ENCODE results near the gene SOWAHA. TPM values are rescaled to one million over a fixed set of nuclear protein-coding genes. Genes with fewer than 3 reads are reported as not detected.

The SOWAHA gene
- 22.2 TPM for total RNA-seq

GRCh38 chr5:132812781-132813598 is at the start of gene SOWAHA:
TSS of gene SOWAHA (plus strand) at chr5:132813302. CDS start at chr5:132813622, 320 bp downstream.
- DNase-seq (ENCODE audit: low spot score) = no peak

GRCh38 chr5:132764051-132764450 is 49.1 kb upstream of the SOWAHA start:
- DNase-seq (ENCODE audit: low spot score) = no peak

GRCh38 chr5:132764671-132765238 is 48.3 kb upstream of the SOWAHA start:
- DNase-seq (ENCODE audit: low spot score) = no peak

GRCh38 chr5:132765311-132766019 is 47.6 kb upstream of the SOWAHA start:
- DNase-seq (ENCODE audit: low spot score) = no peak

GRCh38 chr5:132766020-132766805 is 46.9 kb upstream of the SOWAHA start:
- DNase-seq (ENCODE audit: low spot score) = no peak

- no peak for DNase-seq (ENCODE audit: low spot score)
These were observed 46.4 kb upstream of the SOWAHA start for GRCh38 chr5:132766806-132767055.

- no peak for DNase-seq (ENCODE audit: low spot score)
These were observed 46.0 kb upstream of the SOWAHA start for GRCh38 chr5:132767150-132767549.

- DNase-seq (ENCODE audit: low spot score) = no peak
These were observed 44.6 kb upstream of the SOWAHA start for GRCh38 chr5:132768485-132768868.

- no peak for DNase-seq (ENCODE audit: low spot score)
These were observed 42.5 kb upstream of the SOWAHA start for GRCh38 chr5:132770476-132771159.

- no peak for DNase-seq (ENCODE audit: low spot score)
These were observed 41.6 kb upstream of the SOWAHA start for GRCh38 chr5:132771503-132771998.

- DNase-seq (ENCODE audit: low spot score) = no peak
These were observed 40.6 kb upstream of the SOWAHA start for GRCh38 chr5:132772291-132773070.

- DNase-seq (ENCODE audit: low spot score) = no peak
These were observed 40.0 kb upstream of the SOWAHA start for GRCh38 chr5:132773114-132773513.

- DNase-seq (ENCODE audit: low spot score) = no peak
These were observed 39.3 kb upstream of the SOWAHA start for GRCh38 chr5:132773601-132774355.

- DNase-seq (ENCODE audit: low spot score) = no peak
These were observed 38.7 kb upstream of the SOWAHA start for GRCh38 chr5:132774406-132774805.

GRCh38 chr5:132774896-132775295 is 38.2 kb upstream of the SOWAHA start:
- no peak for DNase-seq (ENCODE audit: low spot score)

GRCh38 chr5:132775476-132775961 is 37.6 kb upstream of the SOWAHA start:
- DNase-seq (ENCODE audit: low spot score) = no peak

GRCh38 chr5:132776131-132776937 is 36.8 kb upstream of the SOWAHA start:
- DNase-seq (ENCODE audit: low spot score) = no peak

- DNase-seq (ENCODE audit: low spot score) = no peak
These were observed 36.2 kb upstream of the SOWAHA start for GRCh38 chr5:132776938-132777208.

Measured in mucosa of gallbladder (tissue), 1 donor.